CD4-positive, CD25-positive, alpha-beta regulatory T cell (primary cell): Measurements from ENCODE around the gene PGF. TPM values are rescaled to one million over a fixed set of nuclear protein-coding genes. Genes with fewer than 3 reads are reported as not detected.
"Not testable (repeated sequence)": the region's sequence is repeated elsewhere in the genome, so short reads cannot be mapped to it uniquely, and the experiment has no call there.

Experiments used
- ATAC-seq, 2 donors: fragments of 150-1000 bp; cut with Tn5 transposase; one replicate each; pipeline ENCODE4 v1.10.0; 2021; ENCODE audit warnings: low read depth in 2 of 2, moderate number of reproducible peaks in 2 of 2, moderate library complexity in 1 of 2
- DNase-seq, 3 donors: peaks; one replicate each; pipeline versions ENCODE4 v3.0.0 to v3.0.0-alpha.2; 2012 to 2022; ENCODE audit warnings: mixed read lengths in 1 of 3
- H3K27ac ChIP-seq: one replicate; pipeline ENCODE4 v1.7.0; 2013; ENCODE audit warnings: mild to moderate bottlenecking, low read length; ENCODE audit not compliant: insufficient read depth, poor library complexity, severe bottlenecking
- H3K27me3 ChIP-seq: one replicate; pipeline ENCODE4 v1.7.0; 2013; ENCODE audit warnings: low read length; ENCODE audit not compliant: control insufficient read depth, insufficient read depth
- H3K36me3 ChIP-seq: one replicate; pipeline ENCODE4 v1.7.0; 2013; ENCODE audit warnings: mild to moderate bottlenecking, low read length, moderate library complexity; ENCODE audit not compliant: control insufficient read depth, insufficient read depth
- H3K4me1 ChIP-seq: 2 replicates; pipeline ENCODE4 v1.7.0; 2013; ENCODE audit warnings: mild to moderate bottlenecking, low read length; ENCODE audit not compliant: insufficient read depth, control insufficient read depth, poor library complexity, severe bottlenecking
- H3K4me3 ChIP-seq: one replicate; pipeline ENCODE4 v1.7.0; 2013; ENCODE audit warnings: low read depth, mild to moderate bottlenecking, low read length, moderate library complexity
- H3K9me3 ChIP-seq, 2 experiments: 1 replicate in 1 of 2; 2 replicates in 1 of 2; pipeline ENCODE4 v1.7.0; 2013; ENCODE audit warnings: low read length in 2 of 2, mild to moderate bottlenecking in 1 of 2, moderate library complexity in 1 of 2; ENCODE audit not compliant: control insufficient read depth in 2 of 2
- H3K27ac Mint-ChIP-seq, 3 donors: one replicate each; pipeline ENCODE4 v1.8.0; 2020 to 2022; ENCODE audit warnings: mild to moderate bottlenecking in 3 of 3, mixed read lengths in 3 of 3, moderate library complexity in 2 of 3
- H3K27me3 Mint-ChIP-seq: one replicate; pipeline ENCODE4 v1.8.0; 2022; ENCODE audit warnings: mild to moderate bottlenecking, mixed read lengths
- H3K36me3 Mint-ChIP-seq: one replicate; pipeline ENCODE4 v1.8.0; 2020; ENCODE audit warnings: mixed read lengths
- H3K4me1 Mint-ChIP-seq, 4 donors: one replicate each; pipeline ENCODE4 v1.8.0; 2020 to 2022; ENCODE audit warnings: mixed read lengths in 4 of 4, mild to moderate bottlenecking in 1 of 4
- H3K4me3 Mint-ChIP-seq, 4 donors: one replicate each; pipeline ENCODE4 v1.8.0; 2020 to 2022; ENCODE audit warnings: mild to moderate bottlenecking in 4 of 4, mixed read lengths in 4 of 4, moderate library complexity in 3 of 4
- H3K9me3 Mint-ChIP-seq, 7 donors: one replicate each; pipeline ENCODE4 v1.8.0; 2020 to 2022; ENCODE audit warnings: mixed read lengths in 7 of 7, mild to moderate bottlenecking in 3 of 7, moderate library complexity in 2 of 7
- polyA plus RNA-seq, 4 donors: library from polyadenylated mRNA; unstranded; fragments of 300-500 nt; fragmentation: Illumina TruSeq; gene quantifications; one replicate each; pipeline ENCODE4 v1.2.3, GENCODE V29; 2021
- total RNA-seq: library from RNA; stranded (reverse); gene quantifications from one replicate; pipeline ENCODE4 v1.2.3, GENCODE V29; 2022

Gene PGF
- total RNA-seq (not detected), polyA plus RNA-seq (under 1 TPM in 1 of 4 donors, not detected in 3; 0.44 TPM)

DNA sequence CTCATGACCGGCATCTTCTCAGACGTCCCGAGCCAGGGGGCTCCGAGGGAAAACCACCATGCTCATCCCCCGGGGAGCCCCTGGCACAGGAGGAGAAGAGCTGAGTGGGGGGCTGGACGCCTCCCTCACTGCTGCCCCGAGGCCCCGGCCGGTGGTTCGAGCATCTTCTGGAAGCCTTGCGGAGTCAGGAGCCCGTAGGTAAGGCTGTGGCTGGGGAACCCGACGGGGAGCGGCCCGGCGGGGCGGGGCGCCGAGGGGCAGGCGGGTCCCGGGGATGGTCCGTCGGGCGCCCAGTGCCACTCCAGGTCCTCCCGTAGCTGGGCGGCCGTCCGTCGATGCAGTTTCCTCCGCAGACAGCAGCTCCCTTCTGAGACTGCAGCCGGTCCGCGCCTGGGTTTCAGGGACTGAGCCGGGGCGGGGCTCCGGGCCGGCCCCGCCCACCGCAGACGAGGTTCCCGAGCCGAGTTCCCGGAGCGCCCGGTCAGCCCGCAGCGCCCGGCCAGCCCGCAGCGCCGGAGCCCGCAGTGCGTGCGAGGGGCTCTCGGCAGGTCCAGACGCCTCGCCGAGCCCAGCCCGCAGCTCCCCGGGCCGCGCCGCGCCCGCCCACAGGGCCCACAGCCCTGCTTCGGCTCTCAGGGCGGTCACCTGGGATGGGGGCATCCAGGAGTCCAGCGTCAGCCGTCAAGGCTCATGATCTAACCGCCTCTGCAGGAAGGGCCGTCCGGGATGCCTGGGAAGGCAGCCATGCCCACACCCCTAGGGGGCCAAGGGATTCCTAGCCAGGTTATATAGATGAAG lies at the start of gene PGF:
Gene PGF, minus strand, starts transcription at position 369 of the 798 bp plus-strand sequence. Its CDS starts 355 bp downstream, at position 14.
- Mint-ChIP-seq H3K27me3 (peaks cover 27% of the 10 kb centered on the region), H3K36me3 (no peaks in the 10 kb centered on the region), H3K9me3 (no peaks in the 10 kb centered on the region), H3K4me3 (peak within 1 kb of the TSS in 3 of 4 donors; percentile 41 to 77 (median 62)), H3K27ac (no peak within 1 kb of the TSS), H3K4me1 (no peaks in the 10 kb centered on the region)
- Histone ChIP-seq H3K27me3 (no peaks in the 10 kb centered on the region), H3K27ac (no peak within 1 kb of the TSS), H3K4me1 (peaks cover 11% of the 10 kb centered on the region), H3K4me3 (no peak within 1 kb of the TSS), H3K36me3 (no peaks in the 10 kb centered on the region), H3K9me3 (no peaks in the 10 kb centered on the region)
- DNase-seq (peak in 1 of 3 donors; percentile 27), ATAC-seq (peak in 1 of 2 donors; percentile 22)

DNA sequence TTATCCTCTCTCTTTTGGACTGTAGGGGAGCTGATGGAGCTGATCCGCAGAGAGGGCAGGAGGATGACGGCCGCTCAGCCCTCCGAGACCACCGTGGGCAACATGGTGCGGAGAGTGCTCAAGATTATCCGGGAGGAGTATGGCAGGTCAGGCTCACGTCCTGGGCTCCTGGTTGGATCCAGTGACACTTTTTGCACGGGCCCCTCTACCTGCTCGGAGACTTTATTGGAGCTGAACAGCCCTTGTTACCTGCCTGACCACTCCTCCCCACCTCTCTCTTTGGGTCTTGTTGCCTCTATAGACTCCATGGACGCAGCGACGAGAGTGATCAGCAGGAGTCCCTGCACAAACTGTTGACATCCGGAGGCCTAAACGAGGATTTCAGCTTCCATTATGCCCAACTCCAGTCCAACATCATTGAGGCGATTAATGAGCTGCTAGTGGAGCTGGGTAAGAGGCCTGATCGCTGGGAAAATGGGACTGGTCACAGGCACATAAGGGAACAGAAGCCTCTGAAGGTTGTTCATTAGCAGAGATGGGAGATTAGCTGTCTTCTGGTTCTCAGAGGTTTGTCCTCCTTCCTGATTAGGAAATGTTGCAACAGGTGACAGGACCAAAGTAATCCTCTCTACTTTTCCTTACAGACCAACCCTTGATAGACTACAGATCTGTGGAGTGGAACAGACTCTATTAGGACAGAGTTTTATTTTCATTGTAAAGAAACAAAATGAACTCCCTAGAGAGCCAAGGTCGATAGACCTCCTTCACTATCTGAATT lies 48.0 kb upstream of the PGF start:
- Histone ChIP-seq H3K9me3 (no peaks in the 10 kb centered on the region), H3K36me3 (peaks cover 33% of the 10 kb centered on the region), H3K4me3 (peak overlapping the region; percentile 85), H3K27ac (peak overlapping the region; percentile 89), H3K27me3 (peaks cover 2% of the 10 kb centered on the region), H3K4me1 (peaks cover 33% of the 10 kb centered on the region)
- ATAC-seq (no peak), DNase-seq (peak in 1 of 3 donors; percentile 33)
- peak overlapping the region; percentile 95 to 98 (median 98) for H3K27ac Mint-ChIP-seq
- H3K27me3 Mint-ChIP-seq = peaks cover 18% of the 10 kb centered on the region
- peaks cover 37% of the 10 kb centered on the region for H3K36me3 Mint-ChIP-seq
- peaks cover 0 to 2% (median 0%) of the 10 kb centered on the region in 7 donors for H3K9me3 Mint-ChIP-seq
- peak overlapping the region; percentile 95 to 100 (median 99) for H3K4me3 Mint-ChIP-seq
- H3K4me1 Mint-ChIP-seq = peaks cover 27 to 56% (median 44%) of the 10 kb centered on the region in 4 donors

DNA sequence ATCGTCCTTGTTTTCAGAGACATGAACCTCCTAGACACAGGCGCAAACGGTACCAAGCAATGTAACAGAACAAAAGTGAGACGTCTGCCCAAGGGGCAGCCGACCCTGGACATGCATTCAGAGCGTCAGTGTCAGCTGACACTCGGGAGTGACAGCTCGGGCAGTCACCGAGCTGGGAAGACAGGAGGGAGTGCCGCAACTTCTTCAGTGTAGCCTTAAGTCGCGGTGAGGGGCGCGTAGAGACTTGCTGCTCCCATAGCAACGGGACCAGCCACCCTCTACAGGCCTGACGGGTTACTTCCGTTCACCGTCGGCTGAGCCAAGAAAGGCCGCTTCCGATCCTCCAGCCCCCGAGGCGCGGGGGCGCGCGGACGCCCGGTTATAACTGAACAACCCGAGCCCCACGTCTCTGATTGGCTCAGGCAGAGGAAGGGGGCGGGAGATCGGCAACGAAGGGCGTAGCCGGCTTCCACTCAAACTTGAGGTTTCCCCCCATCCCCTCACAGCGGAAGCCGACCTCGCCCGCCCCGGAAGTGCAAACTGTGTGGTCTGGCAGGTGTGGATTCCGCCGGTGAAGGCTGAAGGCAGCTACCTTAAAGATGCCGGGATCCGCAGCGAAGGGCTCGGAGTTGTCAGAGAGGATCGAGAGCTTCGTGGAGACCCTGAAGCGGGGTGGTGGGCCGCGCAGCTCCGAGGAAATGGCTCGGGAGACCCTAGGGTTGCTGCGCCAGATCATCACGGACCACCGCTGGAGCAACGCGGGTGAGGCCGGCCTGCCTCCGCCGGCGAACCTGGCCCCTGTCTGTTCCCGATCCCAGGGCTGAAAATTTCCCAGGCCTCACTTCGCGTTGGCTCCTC lies 47.2 kb upstream of the PGF start, which contains the start of gene EIF2B2:
Gene EIF2B2, plus strand, starts transcription at position 530 of the 858 bp plus-strand sequence. Its CDS starts 70 bp downstream, at position 600.
- Mint-ChIP-seq H3K4me1 (peaks cover 21 to 54% (median 38%) of the 10 kb centered on the region in 4 donors), H3K27me3 (peaks cover 20% of the 10 kb centered on the region), H3K4me3 (peak within 1 kb of the TSS; percentile 95 to 100 (median 99)), H3K36me3 (peaks cover 30% of the 10 kb centered on the region), H3K9me3 (peaks cover 0 to 2% (median 0%) of the 10 kb centered on the region in 7 donors), H3K27ac (peak within 1 kb of the TSS; percentile 95 to 98 (median 98))
- Histone ChIP-seq H3K4me3 (peak within 1 kb of the TSS; percentile 86), H3K4me1 (peaks cover 33% of the 10 kb centered on the region), H3K36me3 (peaks cover 25% of the 10 kb centered on the region), H3K27me3 (peaks cover 2% of the 10 kb centered on the region), H3K9me3 (no peaks in the 10 kb centered on the region), H3K27ac (peak within 1 kb of the TSS; percentile 89)
- ATAC-seq (peak; percentile 96 to 97), DNase-seq (peak; percentile 98 to 100 (median 99))

DNA sequence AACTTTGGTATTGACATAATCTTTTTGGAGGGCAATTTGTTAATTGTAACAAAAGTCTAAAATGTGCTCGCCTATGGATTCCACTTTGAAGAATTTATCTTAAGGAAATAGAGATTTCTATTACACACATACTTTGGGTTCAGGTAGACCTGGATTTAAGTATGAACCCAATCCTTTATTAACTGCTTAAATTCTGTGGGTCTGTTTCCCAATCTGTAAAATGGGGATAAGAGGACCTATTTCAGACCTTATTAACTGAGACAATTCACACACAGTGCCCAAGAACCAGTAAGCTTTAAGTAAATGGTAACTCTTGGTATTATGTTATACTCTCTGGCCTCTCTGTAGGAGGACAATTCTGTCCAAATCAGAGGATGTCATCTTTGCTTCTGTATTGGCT lies 46.5 kb upstream of the PGF start:
- DNase-seq (no peak), ATAC-seq (no peak)
- peak overlapping the region; percentile 95 to 98 (median 98) for H3K27ac Mint-ChIP-seq
- peaks cover 24% of the 10 kb centered on the region for H3K36me3 Mint-ChIP-seq
- peaks cover 19 to 49% (median 33%) of the 10 kb centered on the region in 4 donors for H3K4me1 Mint-ChIP-seq
- Histone ChIP-seq H3K27ac (peak overlapping the region; percentile 89), H3K9me3 (no peaks in the 10 kb centered on the region), H3K4me3 (peak overlapping the region; percentile 86), H3K27me3 (peaks cover 2% of the 10 kb centered on the region), H3K36me3 (peaks cover 18% of the 10 kb centered on the region), H3K4me1 (peaks cover 33% of the 10 kb centered on the region)
- peaks cover 20% of the 10 kb centered on the region for H3K27me3 Mint-ChIP-seq
- peak overlapping the region; percentile 95 to 100 (median 99) for H3K4me3 Mint-ChIP-seq
- H3K9me3 Mint-ChIP-seq = peaks cover 0 to 2% (median 0%) of the 10 kb centered on the region in 7 donors

DNA sequence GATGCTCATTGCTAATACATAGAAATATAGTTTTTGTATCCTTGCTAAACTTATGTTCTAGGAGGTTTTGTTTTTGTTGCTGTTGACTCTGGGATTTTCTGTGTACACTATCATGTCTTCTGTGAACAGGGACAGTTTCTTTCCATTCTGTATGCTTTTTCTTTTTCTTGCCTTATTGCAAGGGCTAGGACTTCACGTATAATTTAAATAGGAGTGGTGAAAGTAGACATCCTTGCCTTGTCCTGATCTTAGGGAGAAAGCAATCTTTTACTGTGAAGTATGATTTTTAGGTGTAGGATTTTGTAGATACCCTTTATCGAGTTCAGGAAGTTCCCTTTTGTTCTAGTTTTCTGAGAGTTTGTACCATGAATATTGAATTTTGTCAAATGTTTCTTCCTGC lies 45.9 kb upstream of the PGF start:
- H3K36me3 Mint-ChIP-seq = peaks cover 18% of the 10 kb centered on the region

DNA sequence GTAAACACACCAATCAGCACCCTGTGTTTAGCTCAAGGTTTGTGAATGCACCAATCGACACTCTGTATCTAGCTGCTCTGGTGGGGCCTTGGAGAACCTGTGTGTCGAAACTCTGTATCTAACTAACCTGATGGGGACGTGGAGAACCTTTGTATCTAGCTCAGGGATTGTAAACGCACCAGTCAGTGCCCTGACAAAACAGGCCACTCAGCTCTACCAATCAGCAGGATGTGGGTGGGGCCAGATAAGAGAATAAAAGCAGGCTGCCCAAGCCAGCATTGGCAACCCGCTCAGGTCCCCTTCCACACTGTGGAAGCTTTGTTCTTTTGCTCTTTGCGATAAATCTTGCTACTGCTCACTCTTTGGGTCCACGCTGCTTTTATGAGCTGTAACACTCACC lies 40.4 kb upstream of the PGF start:
- not testable (repeated sequence) for H3K27me3 ChIP-seq, H3K4me1 Mint-ChIP-seq, H3K4me1 ChIP-seq, H3K36me3 ChIP-seq, H3K9me3 Mint-ChIP-seq, H3K27ac ChIP-seq, ATAC-seq, DNase-seq, H3K9me3 ChIP-seq, H3K27ac Mint-ChIP-seq, H3K4me3 ChIP-seq, H3K36me3 Mint-ChIP-seq, H3K4me3 Mint-ChIP-seq
- H3K27me3 Mint-ChIP-seq = peaks cover 19% of the 10 kb centered on the region

More for the DNA sequence above, 45.9 kb upstream of the PGF start:
- H3K4me1 ChIP-seq = peaks cover 33% of the 10 kb centered on the region
- no peak for ATAC-seq
- peaks cover 0 to 2% (median 0%) of the 10 kb centered on the region in 7 donors for H3K9me3 Mint-ChIP-seq
- no peak overlapping the region for H3K4me3 ChIP-seq
- no peak for DNase-seq
- peaks cover 19 to 42% (median 33%) of the 10 kb centered on the region in 4 donors for H3K4me1 Mint-ChIP-seq
- H3K27ac ChIP-seq = no peak overlapping the region
- H3K36me3 ChIP-seq = peaks cover 11% of the 10 kb centered on the region
- H3K27me3 Mint-ChIP-seq = peaks cover 20% of the 10 kb centered on the region
- H3K9me3 ChIP-seq = no peaks in the 10 kb centered on the region
- H3K27ac Mint-ChIP-seq = peak overlapping the region; percentile 49 to 98 (median 98)
- peaks cover 2% of the 10 kb centered on the region for H3K27me3 ChIP-seq
- H3K4me3 Mint-ChIP-seq = peak overlapping the region in 3 of 4 donors; percentile 7 to 95 (median 30)

DNA sequence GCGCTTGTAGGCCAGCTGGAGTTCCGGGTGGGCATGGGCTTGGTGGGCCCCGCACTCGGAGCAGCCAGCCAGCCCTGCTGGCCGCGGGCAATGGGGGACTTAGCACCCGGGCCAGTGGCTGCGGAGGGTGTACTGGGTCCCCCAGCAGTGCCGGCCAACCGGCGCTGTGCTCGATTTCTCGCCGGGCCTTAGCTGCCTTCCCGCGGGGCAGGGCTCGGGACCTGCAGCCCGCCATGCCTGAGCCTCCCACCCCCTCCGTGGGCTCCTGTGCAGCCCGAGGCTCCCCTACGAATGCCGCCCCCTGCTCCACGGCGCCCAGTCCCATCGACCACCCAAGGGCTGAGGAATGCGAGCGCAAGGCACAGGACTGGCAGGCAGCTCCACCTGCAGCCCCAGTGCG lies 38.8 kb upstream of the PGF start:
- not testable (repeated sequence) for H3K27ac Mint-ChIP-seq, H3K4me1 ChIP-seq, H3K4me3 Mint-ChIP-seq, DNase-seq, H3K9me3 ChIP-seq, H3K27me3 ChIP-seq, H3K4me3 ChIP-seq, H3K27ac ChIP-seq, H3K36me3 Mint-ChIP-seq, H3K36me3 ChIP-seq, H3K4me1 Mint-ChIP-seq, H3K9me3 Mint-ChIP-seq, ATAC-seq
- H3K27me3 Mint-ChIP-seq = peaks cover 24% of the 10 kb centered on the region
